ENCODE measurements around the gene TRPV4.
A peak's percentile ranks its signal among the peaks of the same experiment; 100 is the strongest.
"Not testable (repeated sequence)": the region's sequence is repeated elsewhere in the genome, so short reads cannot be mapped to it uniquely, and the experiment has no call there.

The TRPV4 gene

GRCh38 chr12:109858764-109859163 is 25.6 kb upstream of the TRPV4 start:
- DNase-seq: no peak

GRCh38 chr12:109857715-109858114 is 24.5 kb upstream of the TRPV4 start:
- no peak for DNase-seq

- no peak for DNase-seq
These were observed 22.2 kb upstream of the TRPV4 start for GRCh38 chr12:109855377-109855776.

GRCh38 chr12:109850518-109850917 is 17.3 kb upstream of the TRPV4 start:
- DNase-seq: not testable (repeated sequence)

DNA sequence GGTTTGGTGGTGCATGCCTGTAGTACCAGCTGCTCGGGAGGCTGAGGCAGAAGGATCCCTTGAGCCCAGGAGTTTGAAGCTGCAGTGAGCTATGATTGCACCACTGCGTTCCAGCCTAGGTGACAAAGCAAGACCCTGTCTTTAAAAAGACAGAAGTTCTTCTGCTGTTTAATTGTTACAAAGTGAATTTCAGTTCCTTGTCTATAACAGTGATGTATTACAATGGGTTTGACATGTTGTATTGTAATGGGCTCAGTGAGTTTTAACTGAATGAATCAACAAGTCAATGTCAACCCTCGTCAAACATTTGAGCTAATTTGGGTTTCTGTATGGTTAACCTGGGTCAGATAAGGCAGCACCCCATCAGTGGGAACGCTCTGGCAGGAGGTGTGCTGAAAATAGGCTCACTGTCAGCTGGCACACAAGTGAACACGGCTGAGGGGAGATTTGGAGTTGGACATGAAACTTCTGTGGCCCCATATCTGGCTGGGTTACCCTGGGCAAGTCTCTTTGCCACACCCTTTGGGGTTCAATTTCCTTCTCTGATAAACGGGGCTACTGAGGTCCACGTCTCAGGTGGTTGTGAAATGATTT is 14.0 kb upstream of the TRPV4 start:
- DNase-seq: no peak

DNA sequence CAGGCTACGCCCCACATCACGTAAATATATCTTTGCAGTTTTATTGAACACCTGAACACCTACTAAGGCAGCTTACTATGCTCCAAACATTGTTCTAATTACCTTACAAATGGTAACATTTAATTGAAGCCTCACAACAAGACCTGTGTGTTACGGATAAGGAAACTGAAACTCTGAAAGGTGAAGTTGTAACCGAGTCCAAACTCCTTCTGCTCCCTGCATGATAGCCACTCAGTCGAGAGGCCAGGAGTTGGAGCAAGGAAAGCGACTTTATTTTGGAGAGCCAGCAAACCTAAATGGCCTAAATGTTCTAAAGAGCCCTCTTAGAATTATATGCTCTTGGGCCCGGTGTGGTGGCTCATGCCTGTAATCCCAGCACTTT is 12.6 kb upstream of the TRPV4 start:
- DNase-seq: no peak

- peak; percentile 22 for DNase-seq
These were observed 12.0 kb upstream of the TRPV4 start for GRCh38 chr12:109844983-109845823.

- DNase-seq: no peak
These were observed 10.9 kb upstream of the TRPV4 start for GRCh38 chr12:109844091-109844490.

GRCh38 chr12:109842021-109842420 is 8.8 kb upstream of the TRPV4 start:
- no peak for DNase-seq

DNA sequence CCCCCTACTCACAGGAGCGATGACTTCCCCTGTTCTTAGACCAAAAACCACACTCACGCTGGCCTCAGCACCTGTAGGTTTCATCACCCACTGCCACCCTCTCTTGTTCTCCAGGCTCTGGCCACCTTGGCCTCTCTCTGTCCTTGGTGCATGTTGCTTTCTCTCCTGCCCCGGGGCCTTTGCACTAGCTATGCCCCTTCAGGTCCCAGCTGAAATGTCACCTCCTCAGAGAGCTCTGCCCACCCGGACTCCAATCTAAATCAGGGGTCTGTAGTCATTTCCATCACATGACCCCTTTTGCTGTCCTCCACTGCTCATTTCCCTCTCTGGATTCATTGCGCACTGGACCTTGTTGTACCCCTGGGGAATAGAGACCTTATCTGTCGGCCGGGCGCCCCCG is 8.2 kb upstream of the TRPV4 start:
- DNase-seq: no peak

DNA sequence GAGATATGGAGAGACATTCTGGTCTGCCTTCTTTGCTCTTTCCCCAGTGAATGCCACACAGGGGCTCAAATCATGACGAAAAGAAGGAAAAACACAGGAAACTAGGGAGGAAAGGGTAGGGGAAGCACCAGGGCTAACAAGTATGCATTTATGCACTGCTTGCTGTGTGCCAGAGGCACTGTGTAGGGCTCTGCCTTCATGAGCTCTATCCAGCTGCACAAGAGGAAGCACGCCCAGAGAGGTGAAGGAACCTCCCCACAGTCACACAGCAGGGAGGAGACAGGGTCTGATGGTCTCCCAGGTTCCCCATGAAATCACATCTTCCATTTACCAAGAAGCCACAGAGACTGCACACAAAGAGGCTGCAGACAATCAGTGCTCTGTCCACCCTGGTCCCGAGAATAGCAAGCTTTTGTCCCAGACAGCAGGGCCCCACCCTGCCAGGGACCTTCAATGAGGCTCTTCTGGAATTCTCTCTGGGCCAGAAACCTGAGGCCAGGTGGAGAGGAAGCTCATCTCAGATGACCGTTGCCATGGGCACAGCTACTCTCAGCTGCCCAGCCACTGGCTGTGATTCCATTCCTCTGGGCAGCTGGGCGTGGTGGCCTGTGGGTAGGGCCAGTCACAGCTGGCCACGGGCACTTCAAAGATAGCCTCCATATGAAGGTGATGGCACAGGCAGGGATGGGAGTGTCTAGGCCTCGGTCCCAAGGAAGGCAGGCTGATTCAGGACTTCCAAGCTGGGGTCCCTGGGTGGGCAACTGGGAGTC is 7.3 kb upstream of the TRPV4 start:
- no peak for DNase-seq

- no peak for DNase-seq
These were observed 6.2 kb upstream of the TRPV4 start for GRCh38 chr12:109839444-109839843.

DNA sequence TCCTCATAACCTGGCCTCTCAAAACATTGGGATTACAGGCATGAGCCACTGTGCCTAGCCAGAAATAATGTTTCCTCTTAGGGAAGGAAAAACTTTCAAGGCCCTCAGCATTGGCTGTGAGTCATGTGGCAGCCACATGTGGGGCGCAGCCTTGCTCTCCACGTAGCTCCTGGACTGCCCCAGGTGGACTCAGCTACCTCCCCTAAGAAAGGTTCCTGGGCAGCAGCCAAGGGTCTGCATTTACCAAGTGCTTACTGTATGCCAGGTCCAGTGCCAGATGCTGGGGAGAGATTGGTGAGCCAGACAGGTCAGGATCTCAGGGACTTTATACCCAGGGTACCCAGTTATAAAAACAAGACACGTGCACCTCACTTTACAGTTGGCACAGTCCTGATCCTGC is 3.7 kb upstream of the TRPV4 start:
- no peak for DNase-seq

DNA sequence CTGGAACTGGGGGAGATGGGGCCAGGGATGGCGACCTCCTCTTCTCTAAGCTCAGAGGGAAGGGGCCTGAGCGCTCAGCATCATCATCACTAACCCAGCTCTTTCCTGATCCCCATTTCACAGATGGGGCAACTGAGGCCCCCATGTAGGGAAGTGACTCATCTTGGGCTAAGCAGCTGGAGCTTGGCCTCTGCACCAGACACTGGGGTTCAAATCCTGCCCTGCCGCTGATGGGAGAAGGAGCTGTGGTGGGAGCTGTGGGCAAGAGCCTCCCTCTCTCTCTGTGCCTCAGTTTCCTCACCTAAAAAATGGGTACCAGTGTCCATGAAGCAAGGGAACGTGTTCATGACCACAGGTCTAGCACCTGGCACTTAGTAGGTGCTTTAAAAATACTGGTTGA is 2.6 kb upstream of the TRPV4 start:
- DNase-seq: no peak

GRCh38 chr12:109832541-109833306 is 474 bp downstream of the TRPV4 start:
- DNase-seq: no peak

DNA sequence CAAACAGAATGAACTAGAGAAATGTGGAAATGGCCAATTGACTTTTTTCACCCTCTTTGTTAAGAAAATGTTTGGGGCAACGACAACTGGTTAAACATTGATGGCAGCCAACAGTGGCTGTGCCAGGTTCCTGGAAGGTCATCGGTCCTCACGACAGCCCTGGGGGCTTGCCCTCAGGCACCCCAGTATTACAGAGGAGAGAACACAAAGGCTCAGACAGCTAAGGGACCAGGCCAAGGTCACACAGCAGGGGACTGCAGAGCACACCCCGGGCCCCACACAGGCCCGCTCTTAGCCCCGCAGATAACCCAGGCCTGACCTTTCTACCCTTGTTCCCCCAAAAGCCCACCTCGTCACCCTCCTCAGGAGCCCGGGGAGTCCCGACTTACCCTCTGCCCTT is 1.3 kb downstream of the TRPV4 start:
- no peak for DNase-seq

DNA sequence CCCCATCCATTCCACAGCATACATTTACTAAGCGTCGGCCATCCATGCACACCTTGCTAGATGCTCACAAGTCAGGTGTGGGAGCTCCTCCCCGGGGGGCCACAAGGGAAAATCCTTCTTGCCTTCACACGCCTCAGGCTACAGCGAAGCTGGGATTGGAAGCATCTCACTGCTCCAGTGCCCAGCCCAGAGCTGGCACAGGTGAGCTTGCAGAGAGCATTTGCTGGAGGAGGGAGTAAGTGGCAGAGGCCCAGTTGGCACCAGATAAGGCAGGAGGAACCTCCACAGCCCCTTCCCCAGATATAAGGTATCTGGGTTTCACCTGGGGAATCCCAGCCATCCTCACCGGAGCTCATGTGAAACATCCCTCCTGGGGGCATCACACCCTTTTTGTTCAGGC is 1.8 kb downstream of the TRPV4 start:
- no peak for DNase-seq

DNA sequence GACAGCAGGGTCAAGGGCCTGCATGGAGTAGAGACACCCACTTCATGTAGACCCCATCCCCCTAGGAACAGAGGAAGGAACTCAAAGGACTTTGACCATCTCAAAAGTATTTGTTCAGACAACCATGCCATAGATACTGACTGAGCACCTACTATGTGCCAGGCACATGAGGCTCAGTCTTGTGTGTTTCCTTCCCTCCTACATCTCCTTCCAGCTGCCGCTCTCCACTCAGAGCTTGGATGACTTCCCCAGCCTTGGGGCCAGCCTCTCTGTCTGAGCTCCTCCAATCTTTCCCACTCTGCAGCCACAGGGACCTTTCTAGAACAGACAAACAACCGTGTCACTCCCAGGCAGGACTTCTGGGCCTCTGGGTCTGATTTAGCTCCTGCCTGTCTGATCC is 2.5 kb downstream of the TRPV4 start:
- no peak for DNase-seq

DNA sequence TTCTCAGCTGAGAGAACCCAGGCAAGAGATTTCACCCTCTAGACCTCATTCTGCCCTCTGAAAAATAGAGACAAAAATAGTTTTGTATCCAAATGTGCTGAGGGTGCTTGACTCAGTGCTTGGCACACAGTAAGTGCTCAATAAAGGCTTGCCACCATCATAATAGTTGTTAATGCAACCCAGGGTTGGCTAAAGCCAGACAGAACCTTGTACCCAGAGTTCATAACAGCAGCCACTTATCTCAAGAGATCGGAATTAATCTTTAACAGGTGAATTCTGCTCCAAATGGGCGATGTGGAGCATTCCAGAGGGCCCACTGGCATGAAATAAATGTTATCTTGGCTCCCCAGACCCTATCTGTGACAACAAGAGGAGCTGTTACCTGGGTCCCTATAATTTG is 2.9 kb downstream of the TRPV4 start:
- no peak for DNase-seq

DNA sequence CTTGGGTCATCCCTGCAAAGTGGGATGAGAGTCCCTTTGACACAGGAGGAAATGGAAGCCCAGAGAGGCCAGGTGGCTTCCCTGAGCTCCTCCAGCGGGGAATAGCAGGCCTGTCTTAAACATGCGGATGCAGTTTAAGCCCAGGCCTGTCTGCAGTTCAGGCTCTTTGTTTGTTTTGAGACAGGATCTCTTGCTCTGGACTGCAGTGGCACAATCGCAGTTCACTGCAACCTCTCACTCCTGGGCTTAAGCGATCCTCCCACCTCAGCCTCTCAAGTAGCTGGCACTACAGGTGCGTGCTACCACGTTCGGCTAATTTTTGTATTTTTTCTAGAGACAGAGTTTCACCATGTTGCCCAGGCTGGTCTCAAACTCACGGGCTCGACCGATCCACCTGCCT is 3.5 kb downstream of the TRPV4 start:
- no peak for DNase-seq

GRCh38 chr12:109828754-109829511 is 4.3 kb downstream of the TRPV4 start:
- no peak for DNase-seq
